Activated CD4-positive, alpha-beta T cell treated with anti-CD3 and anti-CD28 coated beads for 36 hours (primary cell): Measurements from ENCODE around the gene MRE11. TPM values are rescaled to one million over a fixed set of nuclear protein-coding genes. Genes with fewer than 3 reads are reported as not detected.
A peak's percentile ranks its signal among the peaks of the same experiment; 100 is the strongest.

Source experiments
- ATAC-seq: fragments of 200-7000 bp; cut with Tn5 transposase; one replicate; pipeline ENCODE4 v1.10.0; 2021; ENCODE audit warnings: mild to moderate bottlenecking, moderate library complexity
- CTCF ChIA-PET: fragments of 350-600 bp; sonication (Branson Sonifier 250); formaldehyde crosslinking; loops from one replicate; lab custom pipeline; 2021; ENCODE audit warnings: antibody characterized with exemption; lab: Charles Lee
- POLR2A ChIA-PET: fragments of 350-600 bp; sonication (Branson Sonifier 250); formaldehyde crosslinking; loops from one replicate; lab custom pipeline; 2021; ENCODE audit warnings: antibody characterized with exemption, inconsistent platforms; lab: Charles Lee
- DNase-seq: peaks from one replicate; pipeline ENCODE4 v3.0.0-alpha.2; 2020
- H3K27ac Mint-ChIP-seq: one replicate; pipeline ENCODE4 v1.8.0; 2021; ENCODE audit warnings: mixed read lengths
- H3K27me3 Mint-ChIP-seq: one replicate; pipeline ENCODE4 v1.8.0; 2021; ENCODE audit warnings: mixed read lengths
- H3K36me3 Mint-ChIP-seq: one replicate; pipeline ENCODE4 v1.8.0; 2021; ENCODE audit warnings: low read depth, mixed read lengths
- H3K4me1 Mint-ChIP-seq: one replicate; pipeline ENCODE4 v1.8.0; 2021; ENCODE audit warnings: mixed read lengths
- H3K4me3 Mint-ChIP-seq: one replicate; pipeline ENCODE4 v1.8.0; 2021; ENCODE audit warnings: mild to moderate bottlenecking, moderate library complexity, mixed read lengths
- H3K9me3 Mint-ChIP-seq: one replicate; pipeline ENCODE4 v1.8.0; 2021; ENCODE audit warnings: low read depth, mixed read lengths
- intact Hi-C, 2 experiments: fragments of 100-400 bp; cut with DNase I in 1 of 2; cut with micrococcal nuclease in 1 of 2; formaldehyde crosslinking; loops; one replicate each; pipeline versions ENCODE4 v1.14.2 to v1.15.1; 2022 to 2024; cut with DNase I, micrococcal nuclease
- total RNA-seq, 2 experiments: library from RNA; stranded (reverse); gene quantifications; one replicate each; pipeline ENCODE4 v1.2.3, GENCODE V29; 2021

Gene MRE11
- total RNA-seq, 2 experiments from 2014 or later, result 36.8 to 51.3 TPM

- ChIA-PET POLR2A (interaction anchor here (0.6 kb wide), 1 partner anchor 306 kb away, joined by 3 read pairs; no protein-coding TSS in a partner anchor), CTCF (interaction anchor here (0.7 to 0.9 kb wide), 2 partner anchors 399 to 630 kb away, joined by 3 to 4 read pairs; no protein-coding TSS in a partner anchor)
- intact Hi-C loops, result no loop called here
- DNase-seq (no peak), ATAC-seq (no peak)
- Mint-ChIP-seq H3K36me3 (no peaks in the 10 kb centered on the region), H3K27ac (no peak overlapping the region), H3K4me3 (no peak overlapping the region), H3K4me1 (no peaks in the 10 kb centered on the region), H3K9me3 (no peaks in the 10 kb centered on the region), H3K27me3 (peaks cover 9% of the 10 kb centered on the region)
Measured at GRCh38 chr11:94525546-94526324, 32.1 kb upstream of the MRE11 start.

- no peaks in the 10 kb centered on the region for H3K36me3 Mint-ChIP-seq
- H3K4me3 Mint-ChIP-seq, result no peak overlapping the region
- peaks cover 9% of the 10 kb centered on the region for H3K27me3 Mint-ChIP-seq
- intact Hi-C loops, result loop anchor here in 1 of 2 experiments (5.0 kb wide), 1 partner anchor 1903 kb away; no protein-coding TSS in a partner anchor
- H3K9me3 Mint-ChIP-seq, result no peaks in the 10 kb centered on the region
- no peak for DNase-seq
- ATAC-seq, result no peak
- no peaks in the 10 kb centered on the region for H3K4me1 Mint-ChIP-seq
- no peak overlapping the region for H3K27ac Mint-ChIP-seq
- ChIA-PET POLR2A (no interaction called here), CTCF (no interaction called here)
Measured at GRCh38 chr11:94524341-94524740, 30.7 kb upstream of the MRE11 start.

GRCh38 chr11:94521684-94522083 lies 28.0 kb upstream of the MRE11 start:
- Mint-ChIP-seq H3K36me3 (no peaks in the 10 kb centered on the region), H3K4me1 (no peaks in the 10 kb centered on the region), H3K4me3 (no peak overlapping the region), H3K9me3 (no peaks in the 10 kb centered on the region), H3K27ac (no peak overlapping the region), H3K27me3 (peaks cover 5% of the 10 kb centered on the region)
- CTCF ChIA-PET, result interaction anchor here (1.4 to 3.0 kb wide), 4 partner anchors 10 to 1200 kb away, joined by 3 to 8 read pairs (median 4); no protein-coding TSS in a partner anchor
- intact Hi-C loops, result loop anchor here in 1 of 2 experiments (5.0 kb wide), 1 partner anchor 1906 kb away; no protein-coding TSS in a partner anchor
- POLR2A ChIA-PET, result interaction anchor here (1.1 kb wide), 1 partner anchor 39 kb away, joined by 4 read pairs; no protein-coding TSS in a partner anchor
- ATAC-seq (no peak), DNase-seq (no peak)

GRCh38 chr11:94519478-94520084 lies 25.9 kb upstream of the MRE11 start:
- no peak overlapping the region for H3K4me3 Mint-ChIP-seq
- intact Hi-C loops, result loop anchor here (1.0 to 5.0 kb wide), 4 partner anchors 84 to 1908 kb away; no protein-coding TSS in a partner anchor
- ChIA-PET CTCF (interaction anchor here (0.5 to 3.0 kb wide), 17 partner anchors 8 to 408 kb away, joined by 3 to 11 read pairs (median 4); no protein-coding TSS in a partner anchor), POLR2A (no interaction called here)
- ATAC-seq (peak; percentile 30), DNase-seq (no peak)
- H3K9me3 Mint-ChIP-seq, result no peaks in the 10 kb centered on the region
- H3K36me3 Mint-ChIP-seq, result no peaks in the 10 kb centered on the region
- H3K27me3 Mint-ChIP-seq, result peaks cover 12% of the 10 kb centered on the region
- no peaks in the 10 kb centered on the region for H3K4me1 Mint-ChIP-seq
- H3K27ac Mint-ChIP-seq, result no peak overlapping the region

GRCh38 chr11:94518300-94518699 lies 24.7 kb upstream of the MRE11 start:
- POLR2A ChIA-PET, result interaction anchor here (0.7 kb wide), 1 partner anchor 322 kb away, joined by 3 read pairs; no protein-coding TSS in a partner anchor
- peaks cover 8% of the 10 kb centered on the region for H3K27me3 Mint-ChIP-seq

GRCh38 chr11:94516725-94517124 lies 23.1 kb upstream of the MRE11 start:
- Mint-ChIP-seq H3K36me3 (no peaks in the 10 kb centered on the region), H3K27ac (no peak overlapping the region), H3K9me3 (no peaks in the 10 kb centered on the region), H3K27me3 (peaks cover 17% of the 10 kb centered on the region), H3K4me3 (no peak overlapping the region), H3K4me1 (peaks cover 9% of the 10 kb centered on the region)
- intact Hi-C loops, result no loop called here
- DNase-seq (no peak), ATAC-seq (no peak)
- CTCF ChIA-PET, result interaction anchor here (0.8 to 2.8 kb wide), 6 partner anchors 10 to 917 kb away, joined by 3 to 15 read pairs (median 3); no protein-coding TSS in a partner anchor
- POLR2A ChIA-PET, result no interaction called here

More at GRCh38 chr11:94518300-94518699, 24.7 kb upstream of the MRE11 start:
- H3K36me3 Mint-ChIP-seq, result no peaks in the 10 kb centered on the region
- no peaks in the 10 kb centered on the region for H3K9me3 Mint-ChIP-seq
- H3K4me1 Mint-ChIP-seq, result no peaks in the 10 kb centered on the region
- intact Hi-C loops, result loop anchor here in 1 of 2 experiments (2.0 kb wide), 1 partner anchor 379 kb away; no protein-coding TSS in a partner anchor
- no peak overlapping the region for H3K4me3 Mint-ChIP-seq
- ATAC-seq (no peak), DNase-seq (no peak)
- CTCF ChIA-PET, result interaction anchor here (0.6 to 2.8 kb wide), 2 partner anchors 13 to 383 kb away, joined by 3 to 15 read pairs; no protein-coding TSS in a partner anchor
- H3K27ac Mint-ChIP-seq, result no peak overlapping the region

- ATAC-seq (no peak), DNase-seq (no peak)
- Mint-ChIP-seq H3K27me3 (peaks cover 18% of the 10 kb centered on the region), H3K27ac (no peak overlapping the region), H3K4me3 (no peak overlapping the region), H3K36me3 (no peaks in the 10 kb centered on the region), H3K9me3 (no peaks in the 10 kb centered on the region), H3K4me1 (peaks cover 9% of the 10 kb centered on the region)
- intact Hi-C loops, result no loop called here
- ChIA-PET CTCF (interaction anchor here (0.6 to 1.2 kb wide), 4 partner anchors 8 to 344 kb away, joined by 3 to 4 read pairs (median 3); no protein-coding TSS in a partner anchor), POLR2A (no interaction called here)
Measured at GRCh38 chr11:94515398-94515797, 21.8 kb upstream of the MRE11 start.

- Mint-ChIP-seq H3K27ac (no peak overlapping the region), H3K27me3 (peaks cover 22% of the 10 kb centered on the region), H3K4me1 (peaks cover 9% of the 10 kb centered on the region), H3K36me3 (no peaks in the 10 kb centered on the region), H3K4me3 (no peak overlapping the region), H3K9me3 (no peaks in the 10 kb centered on the region)
- ATAC-seq (no peak), DNase-seq (no peak)
- ChIA-PET CTCF (interaction anchor here (1.1 to 1.5 kb wide), 2 partner anchors 9 to 10 kb away, joined by 4 read pairs; no protein-coding TSS in a partner anchor), POLR2A (no interaction called here)
- intact Hi-C loops, result loop anchor here in 1 of 2 experiments (2.0 kb wide), 1 partner anchor 30 kb away; the partner anchor contains the start of gene FUT4
Measured at GRCh38 chr11:94513091-94513490, 19.4 kb upstream of the MRE11 start.

GRCh38 chr11:94511932-94512781 lies 18.5 kb upstream of the MRE11 start, which contains the start of gene C11orf97:
C11orf97 (plus strand) TSS chr11:94512461; CDS start chr11:94512529, 68 bp downstream.
- Mint-ChIP-seq H3K27me3 (peaks cover 22% of the 10 kb centered on the region), H3K4me1 (peaks cover 9% of the 10 kb centered on the region), H3K36me3 (no peaks in the 10 kb centered on the region), H3K4me3 (peak within 1 kb of the TSS; percentile 66), H3K9me3 (no peaks in the 10 kb centered on the region), H3K27ac (no peak within 1 kb of the TSS)
- POLR2A ChIA-PET, result interaction anchor here (0.7 kb wide), 1 partner anchor 450 kb away, joined by 3 read pairs; no protein-coding TSS in a partner anchor
- ATAC-seq, result peak; percentile 88
- CTCF ChIA-PET, result interaction anchor here (0.8 to 1.5 kb wide), 6 partner anchors 8 to 92 kb away, joined by 3 to 4 read pairs (median 3); no protein-coding TSS in a partner anchor
- intact Hi-C loops, result loop anchor here in 1 of 2 experiments (2.0 kb wide), 1 partner anchor 31 kb away; the partner anchor contains the start of gene FUT4
- peak; percentile 73 for DNase-seq

GRCh38 chr11:94507485-94507884 lies 13.8 kb upstream of the MRE11 start:
- Mint-ChIP-seq H3K9me3 (no peaks in the 10 kb centered on the region), H3K36me3 (no peaks in the 10 kb centered on the region), H3K27me3 (peaks cover 11% of the 10 kb centered on the region), H3K4me3 (no peak overlapping the region), H3K4me1 (peaks cover 6% of the 10 kb centered on the region), H3K27ac (no peak overlapping the region)
- POLR2A ChIA-PET, result no interaction called here
- CTCF ChIA-PET, result interaction anchor here (0.8 to 1.4 kb wide), 3 partner anchors 15 to 612 kb away, joined by 3 to 7 read pairs (median 3); no protein-coding TSS in a partner anchor
- ATAC-seq (no peak), DNase-seq (no peak)
- intact Hi-C loops, result loop anchor here (10.0 kb wide), 2 partner anchors 583 to 1563 kb away; no protein-coding TSS in a partner anchor
